Fibroblast of mammary gland (primary cell): ENCODE data around the gene CFAP77.
A peak's percentile ranks its signal among the peaks of the same experiment; 100 is the strongest.

ENCODE experiments used
- DNase-seq: peaks from one replicate; pipeline ENCODE4 v3.0.0-alpha.2; 2010; ENCODE audit warnings: low read depth
- H3K4me3 ChIP-seq: 2 replicates; pipeline ENCODE4 v1.5.1; 2011; ENCODE audit warnings: low read depth, mild to moderate bottlenecking, low read length, moderate library complexity; ENCODE audit not compliant: control insufficient read depth
- CTCF ChIP-seq: conservative IDR thresholded peaks from 2 replicates; pipeline ENCODE4 v1.5.1; 2011; ENCODE audit warnings: low read depth, low read length, inconsistent platforms; ENCODE audit not compliant: control insufficient read depth, insufficient read depth

The CFAP77 gene

GRCh38 chr9:132546148-132547051 lies 136.4 kb downstream of the CFAP77 start:
- no peak overlapping the region for H3K4me3 ChIP-seq
- TF ChIP-seq CTCF: no peak
- peak; percentile 24 for DNase-seq

- DNase-seq: no peak
- TF ChIP-seq CTCF: no peak
- no peak overlapping the region for H3K4me3 ChIP-seq
Observed at GRCh38 chr9:132547052-132547431, 137.0 kb downstream of the CFAP77 start.

- no peak for DNase-seq
- no peak for TF ChIP-seq CTCF
- no peak overlapping the region for H3K4me3 ChIP-seq
Observed at GRCh38 chr9:132547436-132547835, 137.4 kb downstream of the CFAP77 start.

GRCh38 chr9:132547976-132548730 lies 138.1 kb downstream of the CFAP77 start:
- DNase-seq: no peak
- H3K4me3 ChIP-seq: no peak overlapping the region
- no peak for TF ChIP-seq CTCF

GRCh38 chr9:132548751-132549640 lies 139.0 kb downstream of the CFAP77 start:
- no peak for TF ChIP-seq CTCF
- no peak for DNase-seq
- H3K4me3 ChIP-seq: no peak overlapping the region

GRCh38 chr9:132551556-132551955 lies 141.5 kb downstream of the CFAP77 start:
- TF ChIP-seq CTCF: no peak
- H3K4me3 ChIP-seq: no peak overlapping the region
- no peak for DNase-seq
